ENCODE measurements around the gene TMEFF2.

TMEFF2 gene

GRCh38 chr2:192053921-192054320 lies 140.8 kb downstream of the TMEFF2 start:
- Histone ChIP-seq H3K36me3 (ENCODE audit: low read depth) (no peaks in the 10 kb centered on the region), H3K4me3 (ENCODE audit: severe bottlenecking) (no peak overlapping the region), H3K27ac (ENCODE audit: poor library complexity, severe bottlenecking) (no peak overlapping the region), H3K9me3 (ENCODE audit: severe bottlenecking) (no peaks in the 10 kb centered on the region), H3K27me3 (ENCODE audit: insufficient read depth, poor library complexity, severe bottlenecking) (no peaks in the 10 kb centered on the region), H3K4me1 (ENCODE audit: insufficient read depth, poor library complexity, severe bottlenecking) (no peaks in the 10 kb centered on the region)
- DNase-seq (ENCODE audit: low spot score) (no peak), ATAC-seq (ENCODE audit: low read depth) (no peak)
- no peak for TF ChIP-seq CTCF (IDR thresholded peaks at IDR 0.05; ENCODE audit: poor library complexity, severe bottlenecking)

GRCh38 chr2:192051533-192051932 lies 143.2 kb downstream of the TMEFF2 start:
- no peak for ATAC-seq (ENCODE audit: low read depth)
- Histone ChIP-seq H3K36me3 (ENCODE audit: low read depth) (no peaks in the 10 kb centered on the region), H3K27ac (ENCODE audit: poor library complexity, severe bottlenecking) (no peak overlapping the region), H3K9me3 (ENCODE audit: severe bottlenecking) (no peaks in the 10 kb centered on the region), H3K4me3 (ENCODE audit: severe bottlenecking) (no peak overlapping the region), H3K27me3 (ENCODE audit: insufficient read depth, poor library complexity, severe bottlenecking) (no peaks in the 10 kb centered on the region), H3K4me1 (ENCODE audit: insufficient read depth, poor library complexity, severe bottlenecking) (no peaks in the 10 kb centered on the region)
- DNase-seq (ENCODE audit: low spot score) = no peak
- TF ChIP-seq CTCF (IDR thresholded peaks at IDR 0.05; ENCODE audit: poor library complexity, severe bottlenecking) = no peak

- no peak overlapping the region for H3K27ac ChIP-seq (ENCODE audit: poor library complexity, severe bottlenecking)
- no peaks in the 10 kb centered on the region for H3K36me3 ChIP-seq (ENCODE audit: low read depth)
- H3K4me1 ChIP-seq (ENCODE audit: insufficient read depth, poor library complexity, severe bottlenecking) = no peaks in the 10 kb centered on the region
- ATAC-seq (ENCODE audit: low read depth) (no peak), DNase-seq (ENCODE audit: low spot score) (no peak)
- H3K9me3 ChIP-seq (ENCODE audit: severe bottlenecking) = no peaks in the 10 kb centered on the region
- H3K4me3 ChIP-seq (ENCODE audit: severe bottlenecking) = no peak overlapping the region
- no peak for TF ChIP-seq CTCF (IDR thresholded peaks at IDR 0.05; ENCODE audit: poor library complexity, severe bottlenecking)
- no peaks in the 10 kb centered on the region for H3K27me3 ChIP-seq (ENCODE audit: insufficient read depth, poor library complexity, severe bottlenecking)
These were observed 145.4 kb downstream of the TMEFF2 start for GRCh38 chr2:192049362-192049761.

- Histone ChIP-seq H3K4me3 (ENCODE audit: severe bottlenecking) (no peak overlapping the region), H3K27me3 (ENCODE audit: insufficient read depth, poor library complexity, severe bottlenecking) (no peaks in the 10 kb centered on the region), H3K9me3 (ENCODE audit: severe bottlenecking) (no peaks in the 10 kb centered on the region), H3K4me1 (ENCODE audit: insufficient read depth, poor library complexity, severe bottlenecking) (no peaks in the 10 kb centered on the region), H3K36me3 (ENCODE audit: low read depth) (no peaks in the 10 kb centered on the region), H3K27ac (ENCODE audit: poor library complexity, severe bottlenecking) (no peak overlapping the region)
- ATAC-seq (ENCODE audit: low read depth) = no peak
- no peak for DNase-seq (ENCODE audit: low spot score)
- TF ChIP-seq CTCF (IDR thresholded peaks at IDR 0.05; ENCODE audit: poor library complexity, severe bottlenecking) = no peak
These were observed 147.2 kb downstream of the TMEFF2 start for GRCh38 chr2:192047315-192048107.

- no peak overlapping the region for H3K4me3 ChIP-seq (ENCODE audit: severe bottlenecking)
- DNase-seq (ENCODE audit: low spot score) (no peak), ATAC-seq (ENCODE audit: low read depth) (no peak)
- H3K27ac ChIP-seq (ENCODE audit: poor library complexity, severe bottlenecking) = no peak overlapping the region
- no peaks in the 10 kb centered on the region for H3K36me3 ChIP-seq (ENCODE audit: low read depth)
- no peaks in the 10 kb centered on the region for H3K27me3 ChIP-seq (ENCODE audit: insufficient read depth, poor library complexity, severe bottlenecking)
- TF ChIP-seq CTCF (IDR thresholded peaks at IDR 0.05; ENCODE audit: poor library complexity, severe bottlenecking) = no peak
- no peaks in the 10 kb centered on the region for H3K4me1 ChIP-seq (ENCODE audit: insufficient read depth, poor library complexity, severe bottlenecking)
- H3K9me3 ChIP-seq (ENCODE audit: severe bottlenecking) = no peaks in the 10 kb centered on the region
These were observed 150.2 kb downstream of the TMEFF2 start for GRCh38 chr2:192044496-192044895.
